ENCODE data around the gene PCBP2. TPM values are rescaled to one million over a fixed set of nuclear protein-coding genes. Genes with fewer than 3 reads are reported as not detected.
A peak's percentile ranks its signal among the peaks of the same experiment; 100 is the strongest.

The PCBP2 gene
- total RNA-seq, 4 donors from 2014 or later = 259 to 375 (median 354) TPM

DNA sequence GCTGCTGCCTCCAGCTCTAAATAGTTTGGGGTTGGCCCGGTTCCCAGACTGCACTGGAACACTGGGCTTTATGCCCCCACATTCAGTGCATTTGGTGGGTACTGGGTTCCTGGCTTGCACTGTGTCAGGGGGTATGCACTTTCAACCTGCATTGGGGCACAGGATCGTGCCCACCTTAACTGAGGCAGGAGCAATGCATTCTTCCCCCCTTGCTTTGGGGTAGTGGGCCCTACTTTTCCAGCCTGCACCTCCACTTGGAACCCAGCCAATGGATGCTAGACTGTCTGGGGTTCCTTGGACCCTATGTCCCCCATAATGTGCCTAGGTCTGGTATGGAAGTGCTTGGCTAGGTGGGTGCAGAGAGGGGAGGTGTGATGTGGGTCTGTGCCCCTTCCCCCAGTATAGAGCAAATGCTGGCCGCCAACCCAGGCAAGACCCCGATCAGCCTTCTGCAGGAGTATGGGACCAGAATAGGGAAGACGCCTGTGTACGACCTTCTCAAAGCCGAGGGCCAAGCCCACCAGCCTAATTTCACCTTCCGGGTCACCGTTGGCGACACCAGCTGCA is 49.8 kb downstream of the PCBP2 start:
- no peak for ATAC-seq
- no CpG with 5 or more reads among the region's 10 CpGs for whole genome bisulfite sequencing, 2 donors (ENCODE audit: low coverage in 1 of 2)
- H3K27ac ChIP-seq = peak overlapping the region; percentile 68 to 98 (median 92)
- peak overlapping the region; percentile 64 to 78 for H3K4me3 ChIP-seq
- TF ChIP-seq EP300 (IDR thresholded peaks at IDR 0.05) = no peak
- TF ChIP-seq POLR2A (IDR thresholded peaks at IDR 0.05) = no peak
- TF ChIP-seq POLR2AphosphoS5 (IDR thresholded peaks at IDR 0.05) = no peak
- TF ChIP-seq, protein P1, sequence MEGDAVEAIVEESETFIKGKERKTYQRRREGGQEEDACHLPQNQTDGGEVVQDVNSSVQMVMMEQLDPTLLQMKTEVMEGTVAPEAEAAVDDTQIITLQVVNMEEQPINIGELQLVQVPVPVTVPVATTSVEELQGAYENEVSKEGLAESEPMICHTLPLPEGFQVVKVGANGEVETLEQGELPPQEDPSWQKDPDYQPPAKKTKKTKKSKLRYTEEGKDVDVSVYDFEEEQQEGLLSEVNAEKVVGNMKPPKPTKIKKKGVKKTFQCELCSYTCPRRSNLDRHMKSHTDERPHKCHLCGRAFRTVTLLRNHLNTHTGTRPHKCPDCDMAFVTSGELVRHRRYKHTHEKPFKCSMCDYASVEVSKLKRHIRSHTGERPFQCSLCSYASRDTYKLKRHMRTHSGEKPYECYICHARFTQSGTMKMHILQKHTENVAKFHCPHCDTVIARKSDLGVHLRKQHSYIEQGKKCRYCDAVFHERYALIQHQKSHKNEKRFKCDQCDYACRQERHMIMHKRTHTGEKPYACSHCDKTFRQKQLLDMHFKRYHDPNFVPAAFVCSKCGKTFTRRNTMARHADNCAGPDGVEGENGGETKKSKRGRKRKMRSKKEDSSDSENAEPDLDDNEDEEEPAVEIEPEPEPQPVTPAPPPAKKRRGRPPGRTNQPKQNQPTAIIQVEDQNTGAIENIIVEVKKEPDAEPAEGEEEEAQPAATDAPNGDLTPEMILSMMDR (IDR thresholded peaks at IDR 0.05) = no peak
- H3K27me3 ChIP-seq = no peaks in the 10 kb centered on the region
- peaks cover 0 to 58% (median 19%) of the 10 kb centered on the region in 3 donors for H3K4me1 ChIP-seq
- H3K9me3 ChIP-seq = no peaks in the 10 kb centered on the region
- peaks cover 0 to 36% of the 10 kb centered on the region in 2 donors for H3K36me3 ChIP-seq

DNA sequence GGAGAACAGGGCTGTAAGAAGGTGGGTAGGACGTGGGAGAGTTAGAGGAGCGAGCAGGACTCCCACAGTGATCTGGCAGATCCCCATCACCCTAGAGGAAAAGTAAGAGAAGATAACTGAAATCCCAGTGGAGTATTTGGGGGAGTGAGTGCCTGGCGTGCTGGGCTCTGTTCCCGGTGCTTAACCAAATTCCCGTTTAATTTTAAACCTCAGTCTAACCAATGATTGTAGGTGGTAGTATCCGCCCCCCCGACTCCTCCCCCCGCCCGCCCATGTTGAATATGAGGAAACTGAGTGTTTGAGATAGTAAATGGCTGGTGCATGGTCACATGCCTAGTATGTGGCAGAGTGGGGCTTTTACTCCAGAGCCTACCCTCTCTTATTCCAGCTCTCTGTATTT is 50.4 kb downstream of the PCBP2 start:
- Histone ChIP-seq H3K27ac (peak overlapping the region in 3 of 4 donors; percentile 91 to 98 (median 94)), H3K27me3 (no peaks in the 10 kb centered on the region), H3K4me1 (peaks cover 0 to 52% (median 19%) of the 10 kb centered on the region in 3 donors), H3K9me3 (no peaks in the 10 kb centered on the region), H3K36me3 (peaks cover 0 to 42% of the 10 kb centered on the region in 2 donors), H3K4me3 (peak overlapping the region in 1 of 2 donors; percentile 78)
- 43 to 100% methylated on average over 1 to 9 of the region's 9 CpGs for WGBS, 2 donors (ENCODE audit: low coverage in 1 of 2)
- TF ChIP-seq EP300 (IDR thresholded peaks at IDR 0.05) (no peak), POLR2AphosphoS5 (IDR thresholded peaks at IDR 0.05) (no peak), POLR2A (IDR thresholded peaks at IDR 0.05) (no peak)
- TF ChIP-seq, protein P1 (IDR thresholded peaks at IDR 0.05) = no peak
- ATAC-seq = no peak

DNA sequence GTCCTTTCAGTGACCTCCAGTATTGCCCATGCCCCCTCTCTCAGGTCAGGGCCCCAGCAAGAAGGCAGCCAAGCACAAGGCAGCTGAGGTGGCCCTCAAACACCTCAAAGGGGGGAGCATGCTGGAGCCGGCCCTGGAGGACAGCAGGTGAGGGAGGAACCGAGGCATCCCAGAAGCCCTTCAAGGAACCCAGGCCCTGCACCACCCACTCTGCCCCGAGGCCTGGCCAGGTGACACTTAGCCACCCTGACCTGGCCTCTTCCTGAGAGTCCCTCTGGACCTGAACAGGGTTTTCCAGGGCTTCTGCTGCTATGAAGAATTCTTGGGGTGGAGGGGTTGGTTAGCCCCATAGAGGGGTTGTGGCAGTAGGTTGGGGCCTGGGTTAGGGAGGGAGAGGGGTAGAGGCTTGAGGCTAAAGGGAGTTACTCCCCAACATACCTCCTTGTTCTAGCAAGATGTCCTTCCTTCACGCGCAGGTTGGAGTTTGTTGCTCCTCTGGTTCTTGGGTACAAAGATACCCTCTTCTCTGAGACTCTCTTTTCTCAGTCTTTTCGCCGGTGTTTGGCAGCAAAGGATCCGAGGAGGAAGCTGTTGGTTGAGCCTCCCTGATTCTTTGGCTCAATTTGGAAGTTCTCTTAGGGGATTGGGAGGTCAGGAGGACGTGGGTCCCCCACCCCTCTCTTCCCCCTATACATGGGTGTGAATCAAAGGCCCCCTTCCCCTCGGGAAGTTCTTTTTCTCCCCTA is 51.3 kb downstream of the PCBP2 start:
- Histone ChIP-seq H3K4me3 (no peak overlapping the region), H3K36me3 (peaks cover 0 to 48% of the 10 kb centered on the region in 2 donors), H3K4me1 (peaks cover 0 to 45% (median 19%) of the 10 kb centered on the region in 3 donors), H3K27me3 (no peaks in the 10 kb centered on the region), H3K27ac (peak overlapping the region in 3 of 4 donors; percentile 17 to 98 (median 94)), H3K9me3 (no peaks in the 10 kb centered on the region)
- ATAC-seq = no peak
- WGBS, 2 donors (ENCODE audit: low coverage in 1 of 2) = 73 to 100% methylated on average over 4 to 6 of the region's 10 CpGs
- TF ChIP-seq, protein P1 (IDR thresholded peaks at IDR 0.05) = no peak

DNA sequence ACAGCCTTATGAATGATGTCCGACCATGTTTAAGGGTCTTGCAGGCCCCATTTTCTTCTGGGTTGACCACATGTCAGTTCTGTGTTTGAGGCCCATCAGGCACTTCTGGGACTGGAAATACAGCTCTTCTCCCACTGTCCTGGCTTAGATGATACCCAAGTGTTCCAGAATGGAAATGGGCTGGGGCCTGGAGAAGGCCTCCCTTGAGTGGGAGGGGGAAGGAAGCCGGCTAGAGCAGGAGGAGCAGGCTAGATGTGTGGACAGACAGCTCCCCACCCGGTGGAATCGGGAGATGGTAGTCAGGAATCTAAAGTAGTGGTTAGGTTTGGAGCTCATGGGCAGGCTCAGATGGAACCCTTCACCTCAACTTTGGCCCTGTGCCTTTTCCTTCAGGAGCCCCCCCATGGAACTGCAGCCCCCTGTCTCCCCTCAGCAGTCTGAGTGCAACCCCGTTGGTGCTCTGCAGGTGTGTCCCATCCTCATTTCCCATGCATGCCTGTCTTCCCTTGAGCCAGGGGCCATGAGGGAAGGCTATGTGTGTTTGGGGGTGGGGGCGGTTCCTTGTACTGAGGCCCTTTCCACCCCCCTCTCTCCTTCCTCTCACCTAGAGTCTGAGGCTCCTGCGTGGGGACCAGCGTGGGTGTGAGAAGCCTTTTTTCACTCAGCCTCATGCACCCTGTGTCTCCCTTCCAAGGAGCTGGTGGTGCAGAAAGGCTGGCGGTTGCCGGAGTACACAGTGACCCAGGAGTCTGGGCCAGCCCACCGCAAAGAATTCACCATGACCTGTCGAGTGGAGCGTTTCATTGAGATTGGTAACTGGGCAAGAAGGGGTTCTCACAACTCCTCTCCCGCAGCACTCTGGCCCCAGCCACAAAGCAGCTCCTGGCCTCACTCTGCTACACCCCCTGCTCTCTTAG is 52.4 kb downstream of the PCBP2 start:
- H3K36me3 ChIP-seq = peaks cover 0 to 48% of the 10 kb centered on the region in 2 donors
- WGBS, 2 donors (ENCODE audit: low coverage in 1 of 2) = 56 to 86% methylated on average over 5 to 10 of the region's 14 CpGs
- no peaks in the 10 kb centered on the region for H3K9me3 ChIP-seq
- H3K27me3 ChIP-seq = no peaks in the 10 kb centered on the region
- peaks cover 0 to 42% (median 13%) of the 10 kb centered on the region in 3 donors for H3K4me1 ChIP-seq
- no peak for TF ChIP-seq POLR2AphosphoS5 (IDR thresholded peaks at IDR 0.05)
- no peak for TF ChIP-seq EP300 (IDR thresholded peaks at IDR 0.05)
- no peak for TF ChIP-seq POLR2A (IDR thresholded peaks at IDR 0.05)
- TF ChIP-seq, protein P1 (IDR thresholded peaks at IDR 0.05) = no peak
- no peak for ATAC-seq
- H3K4me3 ChIP-seq = no peak overlapping the region
- peak overlapping the region in 2 of 4 donors; percentile 3 to 41 for H3K27ac ChIP-seq

Data from gastroesophageal sphincter (tissue), 4 donors.